HEK293T (cell line): ENCODE data around the gene PROK1.
A peak's percentile ranks its signal among the peaks of the same experiment; 100 is the strongest.

ENCODE experiments used
- CTCF ChIA-PET: fragments of 350-600 bp; formaldehyde crosslinking; extraction: SDS; loops from one replicate; lab custom pipeline; 2021; ENCODE audit warnings: antibody characterized with exemption, inconsistent platforms; lab: Yijun Ruan, JAX
- POLR2A ChIA-PET: fragments of 350-600 bp; formaldehyde crosslinking; extraction: SDS; loops from one replicate; lab custom pipeline; 2020; ENCODE audit warnings: antibody characterized with exemption, inconsistent platforms; lab: Yijun Ruan, JAX
- DNase-seq: peaks from one replicate; pipeline ENCODE4 v3.0.0; 2012; ENCODE audit warnings: mixed read lengths; ENCODE audit errors: extremely low spot score
- ARNT ChIP-seq: fragments of 450-650 bp; IDR thresholded peaks from 2 replicates; pipeline ENCODE4 v1.6.1; 2017; ENCODE audit warnings: mild to moderate bottlenecking
- BHLHE40 ChIP-seq: fragments of 450-650 bp; IDR thresholded peaks from 2 replicates; pipeline ENCODE4 v1.6.1; 2016; ENCODE audit warnings: mild to moderate bottlenecking, moderate library complexity, borderline replicate concordance
- CTBP1 ChIP-seq: fragments of 450-650 bp; IDR thresholded peaks from 2 replicates; pipeline ENCODE4 v1.6.1; 2016; ENCODE audit warnings: borderline replicate concordance
- ELF4 ChIP-seq: fragments of 450-650 bp; IDR thresholded peaks from 2 replicates; pipeline ENCODE4 v1.6.1; 2017; ENCODE audit warnings: antibody characterized with exemption
- FOXA1 ChIP-seq: fragments of 450-650 bp; IDR thresholded peaks from 2 replicates; pipeline ENCODE4 v1.6.1; 2016; ENCODE audit warnings: mild to moderate bottlenecking
- FOXK2 ChIP-seq: fragments of 450-650 bp; IDR thresholded peaks from 2 replicates; pipeline ENCODE4 v1.6.1; 2016; ENCODE audit warnings: mild to moderate bottlenecking
- FOXM1 ChIP-seq: fragments of 450-650 bp; IDR thresholded peaks from 2 replicates; pipeline ENCODE4 v1.6.1; 2017; ENCODE audit warnings: mild to moderate bottlenecking, borderline replicate concordance
- HDGF ChIP-seq: fragments of 450-650 bp; IDR thresholded peaks from 2 replicates; pipeline ENCODE4 v1.6.1; 2017; ENCODE audit warnings: antibody characterized with exemption, borderline replicate concordance
- L3MBTL2 ChIP-seq: fragments of 450-650 bp; conservative IDR thresholded peaks from 2 replicates; pipeline ENCODE4 v1.6.1; 2016; ENCODE audit warnings: mild to moderate bottlenecking
- LEF1 ChIP-seq: fragments of 450-650 bp; IDR thresholded peaks from 2 replicates; pipeline ENCODE4 v1.6.1; 2017; ENCODE audit warnings: mild to moderate bottlenecking, borderline replicate concordance
- NFRKB ChIP-seq: fragments of 450-650 bp; IDR thresholded peaks from 2 replicates; pipeline ENCODE4 v1.6.1; 2016; ENCODE audit warnings: mild to moderate bottlenecking, moderate library complexity
- PKNOX1 ChIP-seq: fragments of 450-650 bp; IDR thresholded peaks from 2 replicates; pipeline ENCODE4 v1.6.1; 2016
- SP1 ChIP-seq: fragments of 450-650 bp; IDR thresholded peaks from 2 replicates; pipeline ENCODE4 v1.6.1; 2017
- SUZ12 ChIP-seq: fragments of 450-650 bp; IDR thresholded peaks from 2 replicates; pipeline ENCODE4 v1.6.1; 2016; ENCODE audit warnings: mild to moderate bottlenecking
- TARDBP ChIP-seq: fragments of 450-650 bp; IDR thresholded peaks from 2 replicates; pipeline ENCODE4 v1.6.1; 2016
- ZNF384 ChIP-seq: fragments of 450-650 bp; IDR thresholded peaks from 2 replicates; pipeline ENCODE4 v1.6.1; 2016

Gene PROK1

GRCh38 chr1:110474444-110474843 is 23.5 kb downstream of the PROK1 start:
- CTCF ChIA-PET = interaction anchor here (0.6 kb wide), 1 partner anchor 12 kb away, joined by 4 read pairs; no protein-coding TSS in a partner anchor
- POLR2A ChIA-PET = no interaction called here
- TF ChIP-seq PKNOX1 (no peak), LEF1 (no peak), NFRKB (no peak), SUZ12 (no peak), SP1 (no peak), L3MBTL2 (no peak), ZNF384 (no peak), FOXK2 (no peak), CTBP1 (no peak), ELF4 (no peak), BHLHE40 (no peak), FOXM1 (no peak), TARDBP (no peak)
- DNase-seq = no peak

- TF ChIP-seq BHLHE40 = no peak
- no peak for TF ChIP-seq SP1
- no peak for TF ChIP-seq PKNOX1
- no peak for TF ChIP-seq NFRKB
- POLR2A ChIA-PET = no interaction called here
- DNase-seq = peak; percentile 49
- CTCF ChIA-PET = no interaction called here
Measured at GRCh38 chr1:110475362-110476027, 24.5 kb downstream of the PROK1 start.

GRCh38 chr1:110476028-110476765 is 25.2 kb downstream of the PROK1 start:
- POLR2A ChIA-PET = no interaction called here
- TF ChIP-seq FOXM1 (no peak), HDGF (no peak), L3MBTL2 (no peak), NFRKB (no peak), ELF4 (no peak), LEF1 (no peak), BHLHE40 (no peak), SUZ12 (no peak), ARNT (no peak)
- CTCF ChIA-PET = no interaction called here
- no peak for DNase-seq

- POLR2A ChIA-PET = no interaction called here
- DNase-seq = no peak
- CTCF ChIA-PET = interaction anchor here (1.7 kb wide), 1 partner anchor 19 kb away, joined by 10 read pairs; no protein-coding TSS in a partner anchor
- TF ChIP-seq SUZ12 (no peak), FOXK2 (no peak), L3MBTL2 (no peak), ZNF384 (no peak), NFRKB (no peak), FOXA1 (no peak), CTBP1 (no peak), ELF4 (no peak), SP1 (no peak), ARNT (no peak), PKNOX1 (no peak), HDGF (no peak), TARDBP (no peak), FOXM1 (no peak), LEF1 (no peak), BHLHE40 (no peak)
Measured at GRCh38 chr1:110477041-110477440, 26.1 kb downstream of the PROK1 start.

GRCh38 chr1:110477445-110477957 is 26.6 kb downstream of the PROK1 start:
- CTCF ChIA-PET = interaction anchor here (1.7 kb wide), 1 partner anchor 18 kb away, joined by 10 read pairs; no protein-coding TSS in a partner anchor
- POLR2A ChIA-PET = no interaction called here
- peak; percentile 45 for DNase-seq
- no peak for TF ChIP-seq SP1
- TF ChIP-seq ZNF384 = no peak
- TF ChIP-seq LEF1 = no peak
- TF ChIP-seq ELF4 = no peak
- no peak for TF ChIP-seq PKNOX1
- no peak for TF ChIP-seq FOXK2
- TF ChIP-seq CTBP1 = no peak
- TF ChIP-seq TARDBP = no peak
